Endothelial cell (in vitro differentiated cells): Measurements from ENCODE around the gene CBLIF. TPM values are rescaled to one million over a fixed set of nuclear protein-coding genes. Genes with fewer than 3 reads are reported as not detected.

Experiments
- DNase-seq: peaks from one replicate; pipeline ENCODE4 v3.0.0; 2021; ENCODE audit warnings: low spot score
- H3K27ac Mint-ChIP-seq: one replicate; pipeline ENCODE4 v1.8.0; 2021; ENCODE audit warnings: mixed read lengths, inconsistent platforms; ENCODE audit not compliant: unreplicated experiment
- H3K27me3 Mint-ChIP-seq: one replicate; pipeline ENCODE4 v1.8.0; 2021; ENCODE audit warnings: mild to moderate bottlenecking, moderate library complexity, mixed read lengths, inconsistent platforms; ENCODE audit not compliant: unreplicated experiment
- H3K36me3 Mint-ChIP-seq: one replicate; pipeline ENCODE4 v1.8.0; 2021; ENCODE audit warnings: mild to moderate bottlenecking, low read depth, mixed read lengths, inconsistent platforms; ENCODE audit not compliant: unreplicated experiment
- H3K4me1 Mint-ChIP-seq: one replicate; pipeline ENCODE4 v1.8.0; 2021; ENCODE audit warnings: mild to moderate bottlenecking, mixed read lengths, inconsistent platforms; ENCODE audit not compliant: unreplicated experiment
- H3K4me3 Mint-ChIP-seq: one replicate; pipeline ENCODE4 v1.8.0; 2021; ENCODE audit warnings: mild to moderate bottlenecking, mixed read lengths, inconsistent platforms; ENCODE audit not compliant: unreplicated experiment
- H3K9me3 Mint-ChIP-seq: one replicate; pipeline ENCODE4 v1.8.0; 2021; ENCODE audit warnings: mixed read lengths, inconsistent platforms; ENCODE audit not compliant: unreplicated experiment
- total RNA-seq: library from RNA; stranded (reverse); fragmentation: NEBNext Ultra II Directional; extraction: Animal tissue kit (Norgen Biotek cat#: 25700); gene quantifications from one replicate; pipeline ENCODE4 v1.2.1, GENCODE V29; 2021; ENCODE audit not compliant: unreplicated experiment
- TF ChIP-seq, protein P1 (sequence below): fragments of 200-600 bp; sonication (generic); IDR thresholded peaks from one replicate; pipeline ENCODE4 v1.5.0; 2021; ENCODE audit warnings: antibody characterized with exemption; ENCODE audit not compliant: unreplicated experiment

Gene CBLIF
- total RNA-seq, 1 donor from 2014 or later = not detected

DNA sequence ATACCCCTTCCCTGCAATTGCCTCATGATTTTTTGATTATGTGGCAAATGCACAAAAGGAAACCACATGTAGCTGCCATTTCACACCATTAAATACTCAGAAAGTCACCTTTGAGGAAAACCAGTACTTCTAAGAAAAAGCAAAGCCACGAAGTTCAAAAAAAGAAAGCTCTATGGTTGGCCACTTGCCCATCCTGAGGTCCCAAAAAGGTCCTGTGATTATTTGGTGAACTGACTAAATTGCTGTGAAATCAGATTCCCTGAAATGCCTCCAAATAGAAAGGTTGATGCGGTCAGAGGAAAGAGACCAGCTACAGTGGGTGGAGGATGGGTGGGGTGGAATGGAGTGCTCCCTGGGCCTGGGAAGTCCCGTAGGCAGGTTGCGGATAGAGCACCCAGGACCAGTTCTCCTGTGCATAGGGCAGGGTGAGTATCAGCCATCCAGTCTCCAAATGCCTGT lies 61.6 kb downstream of the CBLIF start:
- H3K27me3 Mint-ChIP-seq = peaks cover 1% of the 10 kb centered on the region
- DNase-seq = no peak
- TF ChIP-seq, protein P1, sequence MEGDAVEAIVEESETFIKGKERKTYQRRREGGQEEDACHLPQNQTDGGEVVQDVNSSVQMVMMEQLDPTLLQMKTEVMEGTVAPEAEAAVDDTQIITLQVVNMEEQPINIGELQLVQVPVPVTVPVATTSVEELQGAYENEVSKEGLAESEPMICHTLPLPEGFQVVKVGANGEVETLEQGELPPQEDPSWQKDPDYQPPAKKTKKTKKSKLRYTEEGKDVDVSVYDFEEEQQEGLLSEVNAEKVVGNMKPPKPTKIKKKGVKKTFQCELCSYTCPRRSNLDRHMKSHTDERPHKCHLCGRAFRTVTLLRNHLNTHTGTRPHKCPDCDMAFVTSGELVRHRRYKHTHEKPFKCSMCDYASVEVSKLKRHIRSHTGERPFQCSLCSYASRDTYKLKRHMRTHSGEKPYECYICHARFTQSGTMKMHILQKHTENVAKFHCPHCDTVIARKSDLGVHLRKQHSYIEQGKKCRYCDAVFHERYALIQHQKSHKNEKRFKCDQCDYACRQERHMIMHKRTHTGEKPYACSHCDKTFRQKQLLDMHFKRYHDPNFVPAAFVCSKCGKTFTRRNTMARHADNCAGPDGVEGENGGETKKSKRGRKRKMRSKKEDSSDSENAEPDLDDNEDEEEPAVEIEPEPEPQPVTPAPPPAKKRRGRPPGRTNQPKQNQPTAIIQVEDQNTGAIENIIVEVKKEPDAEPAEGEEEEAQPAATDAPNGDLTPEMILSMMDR = no peak
- no peaks in the 10 kb centered on the region for H3K9me3 Mint-ChIP-seq
- H3K36me3 Mint-ChIP-seq = peaks cover 68% of the 10 kb centered on the region
- H3K27ac Mint-ChIP-seq = no peak overlapping the region
- H3K4me3 Mint-ChIP-seq = no peak overlapping the region
- H3K4me1 Mint-ChIP-seq = peaks cover 55% of the 10 kb centered on the region

DNA sequence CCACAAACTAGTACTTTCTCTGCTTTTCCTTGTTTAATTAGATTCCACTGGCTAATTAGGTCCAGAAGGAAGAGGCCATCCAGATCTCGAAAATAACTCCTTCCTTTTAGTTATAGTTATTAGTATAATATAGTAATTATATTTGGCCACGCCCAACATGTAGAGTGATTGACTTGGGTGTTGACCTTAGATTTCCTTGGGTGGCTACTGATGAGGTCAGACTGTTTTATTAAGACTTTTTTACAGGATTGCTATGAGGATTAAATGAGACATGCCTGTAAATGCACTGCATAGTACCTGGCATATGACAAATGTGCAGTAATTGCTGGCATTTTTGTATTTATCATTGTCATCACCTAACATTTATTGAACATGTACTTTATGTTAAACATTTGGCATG lies 63.2 kb downstream of the CBLIF start:
- H3K27me3 Mint-ChIP-seq = peaks cover 1% of the 10 kb centered on the region
- peak overlapping the region; percentile 6 for H3K4me3 Mint-ChIP-seq
- H3K36me3 Mint-ChIP-seq = peaks cover 66% of the 10 kb centered on the region
- TF ChIP-seq, protein P1 = no peak
- H3K27ac Mint-ChIP-seq = no peak overlapping the region
- H3K9me3 Mint-ChIP-seq = no peaks in the 10 kb centered on the region
- DNase-seq = no peak
- H3K4me1 Mint-ChIP-seq = peaks cover 53% of the 10 kb centered on the region

DNA sequence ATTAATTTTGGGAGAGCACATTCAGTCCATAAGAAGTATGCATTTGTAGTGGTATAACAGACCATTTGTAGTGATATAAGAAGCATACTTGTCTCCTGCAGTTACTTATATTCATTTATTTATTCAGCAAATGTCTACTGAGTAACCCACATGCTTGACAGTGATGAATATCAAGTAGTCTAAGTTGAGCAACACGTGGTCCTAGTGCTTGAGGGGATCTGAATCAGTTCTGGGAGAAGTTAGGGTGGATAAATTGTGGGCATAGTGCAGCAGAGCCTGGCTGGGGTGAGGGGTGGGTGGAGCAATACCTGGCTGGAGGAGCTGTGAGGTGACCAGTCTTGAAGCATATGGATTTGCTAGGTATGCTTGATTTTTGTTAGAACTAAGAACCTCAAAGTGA lies 65.8 kb downstream of the CBLIF start:
- TF ChIP-seq, protein P1 = no peak
- Mint-ChIP-seq H3K9me3 (no peaks in the 10 kb centered on the region), H3K27me3 (peaks cover 1% of the 10 kb centered on the region), H3K4me3 (no peak overlapping the region), H3K36me3 (peaks cover 67% of the 10 kb centered on the region), H3K27ac (no peak overlapping the region), H3K4me1 (peaks cover 42% of the 10 kb centered on the region)
- DNase-seq = no peak

Other genes with a start within 250 kb of the CBLIF start
- 39.5 TPM for gene OSBP, start 229.7 kb downstream of the CBLIF start, total RNA-seq
- gene PATL1, start 176.5 kb downstream of the CBLIF start, total RNA-seq = 36.1 TPM
- gene OR10V1, start 131.7 kb downstream of the CBLIF start, total RNA-seq = not detected
- 140 TPM for gene STX3, start 90.1 kb downstream of the CBLIF start, total RNA-seq
- 47.2 TPM for gene MRPL16, start 34.7 kb downstream of the CBLIF start, total RNA-seq
- gene TCN1, start 21.0 kb upstream of the CBLIF start, total RNA-seq = not detected
- gene OOSP3, start 33.3 kb upstream of the CBLIF start, total RNA-seq = 0.54 TPM
- gene OOSP1, start 92.9 kb upstream of the CBLIF start, total RNA-seq = 0.38 TPM
- not detected for gene OOSP4A, start 118.5 kb upstream of the CBLIF start, total RNA-seq
- gene OOSP4B, start 171.7 kb upstream of the CBLIF start, total RNA-seq = not detected
- not detected for gene OOSP2, start 194.9 kb upstream of the CBLIF start, total RNA-seq
- 1.4 TPM for gene MS4A3, start 211.2 kb upstream of the CBLIF start, total RNA-seq
- 0.10 TPM for gene MS4A2, start 243.2 kb upstream of the CBLIF start, total RNA-seq